Esophagus muscularis mucosa (tissue), 4 donors: Measurements from ENCODE around the gene FAM234A. TPM values are rescaled to one million over a fixed set of nuclear protein-coding genes. Genes with fewer than 3 reads are reported as not detected.

Experiments used
- DNase-seq: peaks from one replicate; pipeline ENCODE4 v3.0.0-alpha.2; 2017; ENCODE audit errors: extremely low spot score
- H3K27ac ChIP-seq, 4 donors: fragments of 200-600 bp; sonication (generic); replicated peaks in 1 of 4; 1 replicate in 3 of 4; 2 replicates in 1 of 4; pipeline ENCODE4 v1.5.1; 2016 to 2019; ENCODE audit warnings: mild to moderate bottlenecking in 1 of 4
- H3K27me3 ChIP-seq, 4 donors: fragments of 200-600 bp; sonication (generic); one replicate each; pipeline versions ENCODE4 v1.5.1 to v1.6.0; 2016 to 2019
- H3K36me3 ChIP-seq, 4 donors: fragments of 200-600 bp; sonication (generic); one replicate each; pipeline ENCODE4 v1.5.1; 2016 to 2019
- H3K4me1 ChIP-seq, 4 donors: fragments of 200-600 bp; sonication (generic); one replicate each; pipeline ENCODE4 v1.5.1; 2016 to 2019
- H3K4me3 ChIP-seq, 4 donors: fragments of 200-600 bp; sonication (generic); 1 replicate in 2 of 4; 2 replicates in 2 of 4; pipeline ENCODE4 v1.5.1; 2016 to 2019; ENCODE audit warnings: mild to moderate bottlenecking in 4 of 4, moderate library complexity in 1 of 4
- H3K9me3 ChIP-seq, 4 donors: fragments of 200-600 bp; sonication (generic); 1 replicate in 3 of 4; 2 replicates in 1 of 4; pipeline ENCODE4 v1.5.1; 2016 to 2019
- CTCF ChIP-seq, 3 experiments: fragments of 200-600 bp in 2 of 3; fragments of 450-650 bp in 1 of 3; sonication (generic) in 2 of 3; IDR thresholded peaks; one replicate each; pipeline ENCODE4 v1.5.1; 2017 to 2019; ENCODE audit warnings: antibody characterized with exemption in 3 of 3, mild to moderate bottlenecking in 2 of 3, moderate library complexity in 1 of 3
- EP300 ChIP-seq: sonication (generic); formaldehyde crosslinking; IDR thresholded peaks from one replicate; pipeline ENCODE4 v1.6.1; 2017; ENCODE audit warnings: antibody characterized with exemption
- POLR2A ChIP-seq: fragments of 450-650 bp; IDR thresholded peaks from one replicate; pipeline ENCODE4 v1.6.1; 2017; ENCODE audit warnings: antibody characterized with exemption, moderate library complexity, mild to moderate bottlenecking, low read depth
- POLR2AphosphoS5 ChIP-seq, 2 donors: sonication (generic); formaldehyde crosslinking; IDR thresholded peaks; one replicate each; pipeline ENCODE4 v1.6.1; 2017; ENCODE audit warnings: antibody characterized with exemption in 2 of 2
- WGBS: methylation state at CpG from one replicate; pipeline ENCODE4 v1.1.5; 2018; 5-methylcytosine and 5-hydroxymethylcytosine counted together
- intact Hi-C: fragments of 100-400 bp; cut with DNase I; formaldehyde crosslinking; loops from one replicate; pipeline ENCODE4 v1.15.1; 2023
- total RNA-seq, 4 donors: library from RNA; depleted of rRNA; stranded (reverse); fragments of >200 nt; gene quantifications; one replicate each; pipeline versions ENCODE4 v1.1.0 to v1.2.1, GENCODE V29; 2016

Gene FAM234A
- total RNA-seq, 4 donors from 2014 or later: 61.0 to 129 (median 78.1) TPM

GRCh38 chr16:286491-287297 lies 52.1 kb downstream of the FAM234A start:
- Histone ChIP-seq H3K36me3 (peaks cover 7 to 54% (median 51%) of the 10 kb centered on the region in 4 donors), H3K9me3 (no peaks in the 10 kb centered on the region), H3K4me3 (no peak overlapping the region), H3K27me3 (peaks cover 0 to 16% (median 2%) of the 10 kb centered on the region in 4 donors), H3K27ac (no peak overlapping the region), H3K4me1 (peaks cover 0 to 4% (median 1%) of the 10 kb centered on the region in 4 donors)
- TF ChIP-seq POLR2A (no peak), CTCF (IDR thresholded peaks at IDR 0.05) (no peak), EP300 (no peak), POLR2AphosphoS5 (IDR thresholded peaks at IDR 0.05) (no peak)
- intact Hi-C loops: no loop called here
- 96% methylated on average over 19 of the region's 22 CpGs for WGBS
- no peak for DNase-seq

DNA sequence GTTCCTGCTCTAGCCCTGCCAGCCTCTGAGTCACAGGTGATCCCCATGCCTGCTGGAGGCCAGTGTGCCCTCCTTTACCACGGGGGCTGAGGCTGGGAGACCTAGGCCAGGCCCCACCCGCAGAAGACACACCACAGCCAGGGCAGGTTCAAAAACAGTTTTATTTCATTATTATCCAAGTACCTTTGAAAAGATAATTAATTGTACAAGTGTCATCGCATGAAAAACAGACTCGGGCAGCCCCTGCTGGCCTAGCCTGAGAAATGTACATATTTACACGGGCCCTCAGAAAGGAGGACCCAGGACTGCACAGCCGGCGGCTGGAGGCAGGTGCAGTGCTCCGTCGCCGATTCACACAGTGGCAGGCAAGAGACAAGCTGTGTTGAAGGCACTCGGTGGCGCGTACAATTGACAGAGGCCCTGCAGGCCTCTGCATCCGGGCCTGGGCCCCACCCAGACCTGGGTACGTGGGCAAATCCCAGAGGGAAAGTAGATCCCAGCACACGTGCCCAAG lies 52.7 kb downstream of the FAM234A start:
- Histone ChIP-seq H3K4me3 (no peak overlapping the region), H3K4me1 (no peaks in the 10 kb centered on the region), H3K36me3 (peaks cover 14 to 61% (median 57%) of the 10 kb centered on the region in 4 donors), H3K27ac (no peak overlapping the region), H3K27me3 (peaks cover 0 to 10% (median 0%) of the 10 kb centered on the region in 4 donors), H3K9me3 (no peaks in the 10 kb centered on the region)
- 73% methylated on average over 13 of the region's 16 CpGs for WGBS
- TF ChIP-seq CTCF (IDR thresholded peaks at IDR 0.05): no peak
- TF ChIP-seq POLR2A: no peak
- no peak for TF ChIP-seq EP300
- no peak for TF ChIP-seq POLR2AphosphoS5 (IDR thresholded peaks at IDR 0.05)
- intact Hi-C loops: no loop called here
- no peak for DNase-seq

- H3K36me3 ChIP-seq: peaks cover 23 to 70% (median 66%) of the 10 kb centered on the region in 4 donors
- no peak overlapping the region for H3K27ac ChIP-seq
- WGBS: 93% methylated on average over 28 of the region's 33 CpGs
- peaks cover 0 to under 1% (median 0%) of the 10 kb centered on the region in 4 donors for H3K27me3 ChIP-seq
- no peak overlapping the region for H3K4me3 ChIP-seq
- TF ChIP-seq EP300 (no peak), POLR2A (no peak)
- no peak for DNase-seq
- H3K9me3 ChIP-seq: no peaks in the 10 kb centered on the region
- H3K4me1 ChIP-seq: no peaks in the 10 kb centered on the region
- intact Hi-C loops: no loop called here
Observed at GRCh38 chr16:287981-288920, 53.6 kb downstream of the FAM234A start.

DNA sequence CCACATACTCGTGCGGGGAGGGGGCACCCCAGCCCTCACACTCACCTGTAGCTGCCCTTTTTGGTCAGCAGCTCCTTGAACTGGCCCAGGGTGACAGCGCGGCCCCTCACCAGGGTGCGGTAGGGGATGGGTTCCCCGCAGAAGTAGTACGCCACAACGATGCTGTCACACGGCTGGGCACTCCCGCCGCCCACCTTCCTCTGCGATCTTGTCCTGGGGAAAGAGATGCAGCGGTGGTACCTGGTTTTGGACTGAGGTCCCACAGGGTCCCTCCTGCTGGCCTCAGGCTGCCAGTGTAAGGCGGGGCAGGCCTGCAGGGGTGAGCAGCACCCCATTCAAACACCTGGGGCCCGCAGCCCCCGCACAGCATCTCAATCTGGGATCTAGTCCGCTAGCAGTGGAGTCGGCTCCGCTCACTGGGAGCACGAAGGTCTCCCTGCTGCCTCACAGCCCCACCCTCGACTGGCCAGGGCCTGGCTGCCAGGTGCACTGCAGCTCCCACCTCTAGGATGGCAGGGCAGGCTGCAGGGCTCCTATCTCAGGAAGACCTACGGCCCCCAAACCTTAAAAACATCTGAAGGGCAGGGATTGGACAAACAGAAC lies 54.9 kb downstream of the FAM234A start:
- Histone ChIP-seq H3K4me3 (no peak overlapping the region), H3K4me1 (no peaks in the 10 kb centered on the region), H3K36me3 (peaks cover 23 to 79% (median 72%) of the 10 kb centered on the region in 4 donors), H3K27ac (no peak overlapping the region), H3K9me3 (no peaks in the 10 kb centered on the region), H3K27me3 (no peaks in the 10 kb centered on the region)
- WGBS: 95% methylated on average over 9 of the region's 22 CpGs
- DNase-seq: no peak
- TF ChIP-seq POLR2AphosphoS5 (IDR thresholded peaks at IDR 0.05) (no peak), POLR2A (no peak), CTCF (IDR thresholded peaks at IDR 0.05) (no peak), EP300 (no peak)
- intact Hi-C loops: no loop called here
